CD8-positive, alpha-beta memory T cell (primary cell): Measurements from ENCODE around the gene GALNT7. TPM values are rescaled to one million over a fixed set of nuclear protein-coding genes. Genes with fewer than 3 reads are reported as not detected.

ENCODE experiments used
- CTCF ChIA-PET: fragments of 350-600 bp; sonication (Branson Sonifier 250); formaldehyde crosslinking; loops from one replicate; lab custom pipeline; 2021; ENCODE audit warnings: antibody characterized with exemption; lab: Charles Lee
- POLR2A ChIA-PET: fragments of 350-600 bp; sonication (Branson Sonifier 250); formaldehyde crosslinking; loops from one replicate; lab custom pipeline; 2021; ENCODE audit warnings: antibody characterized with exemption; lab: Charles Lee
- DNase-seq, 5 donors: peaks; one replicate each; pipeline versions ENCODE4 v3.0.0 to v3.0.0-alpha.2; 2020 to 2022; ENCODE audit warnings: mixed read lengths in 1 of 5
- H3K27ac ChIP-seq: one replicate; pipeline ENCODE4 v1.7.0; 2013; ENCODE audit warnings: low read depth, mild to moderate bottlenecking, low read length, moderate library complexity
- H3K27me3 ChIP-seq: 2 replicates; pipeline ENCODE4 v1.7.0; 2013; ENCODE audit warnings: low read length, mild to moderate bottlenecking; ENCODE audit not compliant: insufficient read depth, poor library complexity, severe bottlenecking
- H3K36me3 ChIP-seq: 2 replicates; pipeline ENCODE4 v1.7.0; 2013; ENCODE audit warnings: mild to moderate bottlenecking, low read length, moderate library complexity; ENCODE audit not compliant: insufficient read depth
- H3K4me1 ChIP-seq: 2 replicates; pipeline ENCODE4 v1.7.0; 2013; ENCODE audit warnings: mild to moderate bottlenecking, low read length, moderate library complexity; ENCODE audit not compliant: insufficient read depth
- H3K4me3 ChIP-seq: 2 replicates; pipeline ENCODE4 v1.7.0; 2013; ENCODE audit warnings: mild to moderate bottlenecking, low read length
- H3K9me3 ChIP-seq: 2 replicates; pipeline ENCODE4 v1.7.0; 2013; ENCODE audit warnings: mild to moderate bottlenecking, low read length
- H3K27ac Mint-ChIP-seq, 8 donors: one replicate each; pipeline ENCODE4 v1.8.0; 2020 to 2021; ENCODE audit warnings: mixed read lengths in 8 of 8, mild to moderate bottlenecking in 6 of 8, inconsistent platforms in 3 of 8, moderate library complexity in 3 of 8
- H3K27me3 Mint-ChIP-seq, 2 donors: one replicate each; pipeline ENCODE4 v1.8.0; 2020 to 2021; ENCODE audit warnings: mixed read lengths in 2 of 2, mild to moderate bottlenecking in 1 of 2, moderate library complexity in 1 of 2
- H3K36me3 Mint-ChIP-seq, 3 donors: one replicate each; pipeline ENCODE4 v1.8.0; 2020 to 2021; ENCODE audit warnings: mixed read lengths in 3 of 3, inconsistent platforms in 1 of 3, mild to moderate bottlenecking in 1 of 3
- H3K4me1 Mint-ChIP-seq, 3 donors: one replicate each; pipeline ENCODE4 v1.8.0; 2020 to 2021; ENCODE audit warnings: mixed read lengths in 3 of 3, inconsistent platforms in 1 of 3, mild to moderate bottlenecking in 1 of 3
- H3K4me3 Mint-ChIP-seq, 7 donors: one replicate each; pipeline ENCODE4 v1.8.0; 2020 to 2021; ENCODE audit warnings: mixed read lengths in 7 of 7, mild to moderate bottlenecking in 6 of 7, moderate library complexity in 4 of 7, inconsistent platforms in 2 of 7
- H3K9me3 Mint-ChIP-seq, 5 donors: one replicate each; pipeline ENCODE4 v1.8.0; 2020 to 2022; ENCODE audit warnings: mixed read lengths in 5 of 5, mild to moderate bottlenecking in 3 of 5, moderate library complexity in 2 of 5, inconsistent platforms in 1 of 5
- polyA plus RNA-seq: library from polyadenylated mRNA; unstranded; fragments of 300-500 nt; fragmentation: Illumina TruSeq; gene quantifications from one replicate; pipeline ENCODE4 v1.2.3, GENCODE V29; 2021
- total RNA-seq, 2 experiments: library from RNA; stranded (reverse); gene quantifications; one replicate each; pipeline ENCODE4 v1.2.3, GENCODE V29; 2021

The GALNT7 gene
- total and polyA plus RNA-seq, 3 experiments from 2014 or later: 10.0 to 18.0 (median 16.7) TPM

DNA sequence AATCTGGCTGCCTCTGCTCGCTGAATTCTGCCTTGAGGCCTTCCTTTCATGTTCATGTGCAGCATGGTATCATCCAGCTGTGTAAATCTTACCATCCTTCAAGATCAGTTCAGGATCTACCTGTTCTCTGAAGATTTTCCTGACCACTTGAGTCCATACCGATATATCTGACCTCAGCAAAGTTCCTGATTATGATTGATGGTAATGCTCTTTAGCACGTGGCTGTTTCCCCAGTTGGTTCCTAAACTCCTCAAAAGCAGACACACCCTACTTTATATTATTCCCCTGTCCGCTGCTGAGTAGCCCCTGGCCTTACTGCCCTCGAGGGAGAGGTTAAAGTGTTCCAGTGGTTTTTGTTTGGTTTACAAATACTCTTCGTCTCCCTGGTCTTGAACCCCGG is 20.0 kb downstream of the GALNT7 start:
- H3K27me3 Mint-ChIP-seq: no peaks in the 10 kb centered on the region
- no peak for DNase-seq
- H3K4me1 Mint-ChIP-seq: peaks cover 39 to 61% (median 55%) of the 10 kb centered on the region in 3 donors
- H3K9me3 Mint-ChIP-seq: no peaks in the 10 kb centered on the region
- H3K27ac ChIP-seq: no peak overlapping the region
- H3K9me3 ChIP-seq: no peaks in the 10 kb centered on the region
- peaks cover 13% of the 10 kb centered on the region for H3K4me1 ChIP-seq
- H3K4me3 Mint-ChIP-seq: no peak overlapping the region
- ChIA-PET CTCF (no interaction called here), POLR2A (no interaction called here)
- no peaks in the 10 kb centered on the region for H3K27me3 ChIP-seq
- H3K36me3 ChIP-seq: no peaks in the 10 kb centered on the region
- peak overlapping the region in 1 of 8 donors; percentile 14 for H3K27ac Mint-ChIP-seq
- no peak overlapping the region for H3K4me3 ChIP-seq
- H3K36me3 Mint-ChIP-seq: no peaks in the 10 kb centered on the region

DNA sequence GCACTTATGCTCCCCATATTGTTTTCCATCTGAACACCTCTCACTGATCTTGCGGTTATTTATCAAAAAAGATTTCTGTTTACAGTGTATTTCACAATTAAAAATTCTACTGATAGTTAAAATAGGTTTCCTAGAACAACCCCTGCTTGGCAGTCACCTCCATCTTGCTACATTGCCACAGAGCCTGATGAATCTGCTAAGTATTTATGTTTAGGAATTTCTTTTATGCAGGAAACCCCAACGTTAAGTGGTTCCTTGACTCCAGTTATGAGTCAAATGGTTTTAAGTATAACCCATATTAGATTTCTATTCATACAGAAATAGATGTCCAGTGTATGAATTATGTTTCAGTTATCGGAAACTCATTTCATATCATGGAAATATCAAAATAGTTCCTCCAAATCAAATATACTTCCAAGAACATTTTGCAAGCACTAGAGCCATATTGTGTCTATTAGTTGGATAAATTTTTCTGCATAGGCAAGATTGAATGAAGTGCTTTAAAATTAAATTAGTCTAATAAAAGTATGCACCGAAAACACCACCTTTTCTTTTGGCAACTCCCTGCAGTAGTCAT is 20.6 kb downstream of the GALNT7 start:
- ChIA-PET CTCF (no interaction called here), POLR2A (no interaction called here)
- H3K9me3 Mint-ChIP-seq: no peaks in the 10 kb centered on the region
- no peak overlapping the region for H3K27ac ChIP-seq
- no peaks in the 10 kb centered on the region for H3K27me3 ChIP-seq
- no peak overlapping the region for H3K4me3 ChIP-seq
- peaks cover 39 to 61% (median 55%) of the 10 kb centered on the region in 3 donors for H3K4me1 Mint-ChIP-seq
- H3K9me3 ChIP-seq: no peaks in the 10 kb centered on the region
- no peaks in the 10 kb centered on the region for H3K36me3 ChIP-seq
- H3K27me3 Mint-ChIP-seq: no peaks in the 10 kb centered on the region
- H3K4me1 ChIP-seq: peaks cover 13% of the 10 kb centered on the region
- no peak for DNase-seq
- H3K36me3 Mint-ChIP-seq: no peaks in the 10 kb centered on the region
- no peak overlapping the region for H3K4me3 Mint-ChIP-seq
- H3K27ac Mint-ChIP-seq: no peak overlapping the region

DNA sequence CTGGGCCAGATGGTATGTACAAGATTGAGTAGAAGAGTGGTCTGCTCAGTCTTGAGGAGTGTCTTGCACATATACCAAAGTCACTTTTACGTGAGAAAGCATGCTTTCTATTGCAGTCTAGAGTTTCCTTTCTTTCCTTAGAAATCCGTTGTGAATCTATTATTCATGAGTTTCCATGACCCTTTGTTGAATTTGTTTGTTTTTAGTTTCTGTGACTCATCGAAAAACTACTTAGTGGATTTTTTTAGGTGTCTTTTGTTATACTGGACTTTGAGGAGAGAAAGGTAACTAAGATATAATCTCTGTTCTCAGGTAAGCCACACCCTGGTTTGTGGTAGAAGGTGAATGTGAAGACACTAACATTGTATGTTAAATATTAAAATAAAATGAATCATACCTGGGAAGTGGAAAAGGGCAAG is 23.0 kb downstream of the GALNT7 start:
- H3K4me3 Mint-ChIP-seq: no peak overlapping the region
- no peak overlapping the region for H3K27ac ChIP-seq
- no peaks in the 10 kb centered on the region for H3K27me3 Mint-ChIP-seq
- H3K27me3 ChIP-seq: no peaks in the 10 kb centered on the region
- ChIA-PET POLR2A (no interaction called here), CTCF (no interaction called here)
- peaks cover 36 to 54% (median 38%) of the 10 kb centered on the region in 3 donors for H3K4me1 Mint-ChIP-seq
- H3K9me3 Mint-ChIP-seq: no peaks in the 10 kb centered on the region
- no peaks in the 10 kb centered on the region for H3K36me3 Mint-ChIP-seq
- peaks cover 13% of the 10 kb centered on the region for H3K4me1 ChIP-seq
- no peak overlapping the region for H3K27ac Mint-ChIP-seq
- H3K4me3 ChIP-seq: no peak overlapping the region
- no peaks in the 10 kb centered on the region for H3K9me3 ChIP-seq
- H3K36me3 ChIP-seq: no peaks in the 10 kb centered on the region
- DNase-seq: no peak

DNA sequence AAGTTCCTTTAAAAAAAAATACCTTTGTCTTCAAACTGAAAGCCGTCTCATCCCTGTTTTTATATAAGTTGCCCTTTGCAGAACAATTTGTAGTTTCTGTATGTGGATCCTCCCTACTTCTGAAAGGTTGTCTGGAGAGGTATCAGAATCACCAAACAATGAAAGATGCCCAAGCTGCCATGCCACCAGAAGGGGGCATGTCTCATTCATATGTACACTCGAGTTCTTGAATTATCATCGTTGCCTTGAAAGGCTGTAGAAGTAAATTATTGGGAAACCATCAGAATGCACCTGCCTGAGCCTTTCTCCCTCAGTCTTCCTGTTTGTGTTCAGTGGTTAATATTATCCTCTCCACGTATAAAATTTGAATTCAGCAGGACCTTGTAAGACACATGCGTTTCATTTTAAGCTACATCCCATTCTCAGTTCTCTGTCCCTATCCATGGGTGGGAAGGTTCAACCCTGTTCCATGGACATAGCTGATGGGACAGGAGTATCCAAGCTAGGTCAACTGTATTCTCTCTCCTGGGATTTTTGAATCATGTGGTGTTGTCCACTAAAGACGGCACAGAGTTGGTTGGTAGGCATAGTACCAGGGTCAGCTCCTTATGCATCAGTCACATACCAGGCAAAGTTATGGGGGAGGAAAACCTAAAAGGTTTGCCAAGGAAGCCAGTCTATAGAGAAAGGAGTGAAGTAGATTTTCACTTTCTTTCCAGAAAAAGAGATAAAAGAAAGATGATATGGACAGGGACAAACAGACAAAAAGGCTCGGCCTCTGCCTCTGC is 24.0 kb downstream of the GALNT7 start:
- peak overlapping the region in 2 of 8 donors; percentile 28 to 68 for H3K27ac Mint-ChIP-seq
- no peaks in the 10 kb centered on the region for H3K27me3 ChIP-seq
- H3K36me3 ChIP-seq: no peaks in the 10 kb centered on the region
- no peaks in the 10 kb centered on the region for H3K9me3 Mint-ChIP-seq
- ChIA-PET CTCF (no interaction called here), POLR2A (no interaction called here)
- no peaks in the 10 kb centered on the region for H3K36me3 Mint-ChIP-seq
- DNase-seq: no peak
- no peak overlapping the region for H3K4me3 Mint-ChIP-seq
- no peaks in the 10 kb centered on the region for H3K27me3 Mint-ChIP-seq
- no peak overlapping the region for H3K27ac ChIP-seq
- peaks cover 13% of the 10 kb centered on the region for H3K4me1 ChIP-seq
- no peaks in the 10 kb centered on the region for H3K9me3 ChIP-seq
- no peak overlapping the region for H3K4me3 ChIP-seq
- H3K4me1 Mint-ChIP-seq: peaks cover 37 to 57% (median 38%) of the 10 kb centered on the region in 3 donors

DNA sequence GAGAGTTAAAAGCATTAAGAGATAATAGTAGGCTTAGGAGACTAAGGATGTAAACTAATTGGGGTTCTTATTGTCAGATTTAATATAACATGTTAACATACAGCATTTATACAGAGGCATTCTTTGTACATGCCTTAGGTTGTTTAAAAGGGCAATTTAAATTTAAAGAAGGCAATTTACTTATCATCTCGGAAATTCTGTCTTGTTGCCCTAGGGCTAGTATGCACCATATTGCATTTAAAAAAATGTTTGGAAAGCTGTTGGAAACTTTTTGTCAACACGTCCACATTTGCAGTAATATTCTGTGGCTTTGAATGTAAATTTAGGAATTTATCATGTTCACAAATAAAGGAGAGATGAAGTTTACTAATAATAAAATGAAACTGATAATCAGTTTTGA is 25.5 kb downstream of the GALNT7 start:
- ChIA-PET CTCF (no interaction called here), POLR2A (no interaction called here)
- Mint-ChIP-seq H3K9me3 (no peaks in the 10 kb centered on the region), H3K4me1 (peaks cover 36 to 53% (median 39%) of the 10 kb centered on the region in 3 donors), H3K27ac (no peak overlapping the region), H3K27me3 (no peaks in the 10 kb centered on the region), H3K36me3 (no peaks in the 10 kb centered on the region), H3K4me3 (no peak overlapping the region)
- Histone ChIP-seq H3K27ac (no peak overlapping the region), H3K27me3 (no peaks in the 10 kb centered on the region), H3K36me3 (no peaks in the 10 kb centered on the region), H3K9me3 (no peaks in the 10 kb centered on the region), H3K4me1 (peaks cover 13% of the 10 kb centered on the region), H3K4me3 (no peak overlapping the region)
- no peak for DNase-seq

DNA sequence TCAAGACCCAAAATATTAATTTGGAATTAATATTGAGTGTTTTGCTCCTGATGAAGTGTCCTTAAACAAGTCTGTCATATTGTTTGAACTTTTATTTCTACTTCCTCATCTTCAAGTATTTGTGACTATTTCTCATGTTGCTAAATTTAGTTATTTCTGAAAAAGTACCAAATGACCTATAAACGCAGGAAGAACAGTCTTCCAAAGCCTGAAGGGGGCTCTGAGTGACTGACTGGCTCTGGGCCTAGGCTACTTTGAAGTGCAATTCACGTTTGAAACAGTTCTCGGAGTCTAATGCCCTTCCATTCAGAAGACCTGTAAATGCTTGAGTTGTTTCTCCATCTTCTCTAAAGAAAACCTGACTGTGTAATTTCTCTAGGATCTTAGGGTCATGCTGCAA is 26.5 kb downstream of the GALNT7 start:
- no peaks in the 10 kb centered on the region for H3K27me3 Mint-ChIP-seq
- ChIA-PET CTCF (no interaction called here), POLR2A (no interaction called here)
- Histone ChIP-seq H3K36me3 (no peaks in the 10 kb centered on the region), H3K4me1 (peaks cover 13% of the 10 kb centered on the region), H3K27ac (no peak overlapping the region), H3K9me3 (no peaks in the 10 kb centered on the region), H3K27me3 (no peaks in the 10 kb centered on the region), H3K4me3 (no peak overlapping the region)
- H3K36me3 Mint-ChIP-seq: no peaks in the 10 kb centered on the region
- no peak overlapping the region for H3K27ac Mint-ChIP-seq
- H3K9me3 Mint-ChIP-seq: no peaks in the 10 kb centered on the region
- H3K4me3 Mint-ChIP-seq: no peak overlapping the region
- peaks cover 32 to 50% (median 43%) of the 10 kb centered on the region in 3 donors for H3K4me1 Mint-ChIP-seq
- no peak for DNase-seq

DNA sequence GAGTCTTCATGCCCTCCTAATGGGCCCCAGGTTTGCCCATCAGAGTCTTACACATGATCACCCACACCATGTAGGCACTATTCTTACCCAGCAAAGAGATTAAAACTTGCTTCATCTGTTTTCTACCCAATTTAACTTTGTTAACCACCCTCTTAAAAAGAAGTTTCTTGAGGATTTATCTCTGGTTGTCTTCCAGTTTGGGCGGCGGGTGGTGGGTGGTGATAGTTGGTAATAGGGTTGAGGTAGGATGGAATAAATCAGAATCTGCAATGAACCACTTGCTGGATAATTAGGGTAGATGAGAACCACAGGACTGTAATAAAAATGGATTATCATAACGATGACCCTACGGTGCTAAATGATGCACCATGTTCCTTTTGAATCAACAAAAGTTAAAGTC is 30.9 kb downstream of the GALNT7 start:
- Mint-ChIP-seq H3K4me1 (peaks cover 16 to 30% (median 23%) of the 10 kb centered on the region in 3 donors), H3K9me3 (peaks cover 7 to 12% (median 9%) of the 10 kb centered on the region in 5 donors), H3K27me3 (no peaks in the 10 kb centered on the region), H3K4me3 (no peak overlapping the region), H3K27ac (no peak overlapping the region), H3K36me3 (peaks cover 8 to 10% (median 9%) of the 10 kb centered on the region in 3 donors)
- CTCF ChIA-PET: no interaction called here
- Histone ChIP-seq H3K4me3 (no peak overlapping the region), H3K27me3 (no peaks in the 10 kb centered on the region), H3K36me3 (no peaks in the 10 kb centered on the region), H3K9me3 (peaks cover 5% of the 10 kb centered on the region), H3K27ac (no peak overlapping the region), H3K4me1 (no peaks in the 10 kb centered on the region)
- DNase-seq: no peak
- POLR2A ChIA-PET: no interaction called here

DNA sequence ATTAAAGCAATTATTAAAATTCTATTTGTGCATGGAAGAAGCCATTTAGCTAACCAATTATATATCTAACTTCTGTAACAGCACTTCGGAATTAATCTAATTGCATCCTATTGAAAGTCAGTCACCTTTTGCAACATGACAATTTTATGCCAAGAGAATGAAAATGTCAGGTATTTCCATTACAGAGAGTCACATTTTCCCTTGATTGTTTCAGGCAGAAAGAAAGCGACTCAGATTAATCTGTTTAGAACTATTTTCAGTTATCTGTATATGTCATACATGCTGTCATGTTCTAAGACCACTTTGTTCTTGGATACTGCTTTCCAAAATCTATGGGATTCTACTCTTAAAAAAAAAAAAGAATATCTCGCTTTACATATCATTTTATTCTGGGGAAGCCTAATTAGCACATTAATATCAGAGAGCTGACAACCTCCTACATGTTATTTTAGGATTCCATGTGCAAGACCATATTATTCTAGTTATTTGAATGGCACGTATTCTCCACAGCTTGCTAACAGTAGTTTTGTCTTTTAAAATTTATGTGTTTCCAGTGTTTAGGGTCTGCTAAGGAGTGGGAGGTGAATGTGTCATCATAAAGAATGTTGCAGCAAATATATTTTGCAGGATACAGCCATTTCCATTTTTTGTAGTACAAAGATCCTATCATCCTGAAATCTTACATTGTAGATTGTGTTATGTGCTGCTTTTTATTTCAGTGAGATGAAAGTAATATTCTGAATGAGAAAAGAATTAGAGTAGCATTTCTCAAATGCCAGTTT is 31.7 kb downstream of the GALNT7 start:
- POLR2A ChIA-PET: no interaction called here
- Histone ChIP-seq H3K27ac (no peak overlapping the region), H3K4me1 (no peaks in the 10 kb centered on the region), H3K27me3 (no peaks in the 10 kb centered on the region), H3K36me3 (no peaks in the 10 kb centered on the region), H3K4me3 (no peak overlapping the region), H3K9me3 (peaks cover 5% of the 10 kb centered on the region)
- Mint-ChIP-seq H3K4me1 (peaks cover 19 to 27% (median 21%) of the 10 kb centered on the region in 3 donors), H3K36me3 (peaks cover 11 to 14% (median 13%) of the 10 kb centered on the region in 3 donors), H3K9me3 (peaks cover 7 to 13% (median 9%) of the 10 kb centered on the region in 5 donors), H3K4me3 (no peak overlapping the region), H3K27ac (no peak overlapping the region), H3K27me3 (no peaks in the 10 kb centered on the region)
- no peak for DNase-seq
- CTCF ChIA-PET: no interaction called here
